ENCODE results near the gene OBSCN. TPM values are rescaled to one million over a fixed set of nuclear protein-coding genes. Genes with fewer than 3 reads are reported as not detected.

OBSCN gene
- total and polyA plus RNA-seq, 2 donors (not counting 1 experiment from before 2014, with no cell fraction given) = 10.0 to 63.9 TPM

DNA sequence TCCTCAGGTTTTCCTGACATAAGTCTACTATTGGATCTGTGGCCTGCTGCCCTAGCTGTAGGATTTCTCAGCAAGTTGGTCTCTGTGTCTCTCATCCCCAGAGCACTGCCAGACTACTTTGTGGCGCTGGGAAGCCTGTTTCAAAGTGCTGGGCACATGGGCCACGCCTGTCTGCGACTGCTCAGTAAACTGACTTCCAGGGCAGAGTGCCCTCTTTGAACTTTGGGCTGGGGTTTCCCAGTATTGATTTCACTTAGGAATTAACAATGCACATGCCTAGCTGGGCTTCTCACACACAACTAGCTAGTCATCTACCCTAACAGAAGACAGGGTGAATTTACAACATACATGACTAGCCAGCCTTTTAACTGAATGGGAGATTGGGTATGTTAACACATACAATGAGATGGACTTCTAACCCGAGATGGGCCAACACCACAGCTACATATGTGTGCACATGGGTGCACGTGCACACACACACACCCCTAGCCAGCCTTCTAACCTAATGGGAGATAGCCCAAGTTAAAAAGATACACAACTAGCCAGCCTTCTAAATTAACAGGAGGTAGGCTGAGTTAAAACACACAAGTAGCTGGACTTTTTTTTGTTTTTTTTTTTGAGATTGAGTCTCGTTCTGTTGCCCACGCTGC lies 215.7 kb downstream of the OBSCN start:
- POLR2A ChIA-PET = interaction anchor here (0.8 kb wide), 1 partner anchor 1103 kb away, joined by 6 read pairs; no protein-coding TSS in a partner anchor
- 93% methylated on average over 6 of the region's 7 CpGs for WGBS (ENCODE audit: insufficient coverage)
- peaks cover 0 to 14% (median 0%) of the 10 kb centered on the region in 3 donors for H3K9me3 ChIP-seq (ENCODE audit: control extremely low read depth in 1 of 3, control insufficient read depth in 2 of 3, insufficient read depth in 1 of 3, low read length in 2 of 3)
- H3K4me3 ChIP-seq (ENCODE audit: control extremely low read depth in 1 of 5, extremely low read depth in 1 of 5, insufficient read depth in 1 of 5, low read depth in 2 of 5, low read length in 4 of 5) = no peak overlapping the region
- H3K27me3 ChIP-seq (replicated peaks in 1 of 4; ENCODE audit: control extremely low read depth in 1 of 4, control insufficient read depth in 3 of 4, insufficient read depth in 4 of 4, low read length in 3 of 4) = peaks cover 0 to 20% (median 4%) of the 10 kb centered on the region in 4 experiments
- ATAC-seq (ENCODE audit: low read depth) = no peak
- no peaks in the 10 kb centered on the region for H4K20me1 ChIP-seq (ENCODE audit: control insufficient read depth, insufficient read depth, low read length, poor library complexity, severe bottlenecking)
- no peaks in the 10 kb centered on the region for H3K4me1 ChIP-seq (ENCODE audit: control insufficient read depth in 2 of 2, insufficient read depth in 2 of 2, low read length in 2 of 2)
- no peak overlapping the region for H2AFZ ChIP-seq (ENCODE audit: insufficient read depth, low read depth, low read length, poor library complexity, severe bottlenecking)
- Mint-ChIP-seq H3K4me1 (no peaks in the 10 kb centered on the region), H3K9me3 (ENCODE audit: insufficient read depth) (no peaks in the 10 kb centered on the region), H3K27ac (no peak overlapping the region), H3K4me3 (no peak overlapping the region), H3K27me3 (peaks cover 55% of the 10 kb centered on the region)
- intact Hi-C loops (cut with micrococcal nuclease) = no loop called here
- H3K36me3 ChIP-seq (replicated peaks in 1 of 2; ENCODE audit: control extremely low read depth in 1 of 2, control insufficient read depth in 1 of 2, extremely low read depth in 1 of 2, insufficient read depth in 2 of 2, low read length in 1 of 2) = no peaks in the 10 kb centered on the region
- no peak for TF ChIP-seq EZH2 (IDR thresholded peaks at IDR 0.05; ENCODE audit: borderline replicate concordance, insufficient read depth, low read depth, low read length, poor library complexity, severe bottlenecking)
- TF ChIP-seq, protein P1, sequence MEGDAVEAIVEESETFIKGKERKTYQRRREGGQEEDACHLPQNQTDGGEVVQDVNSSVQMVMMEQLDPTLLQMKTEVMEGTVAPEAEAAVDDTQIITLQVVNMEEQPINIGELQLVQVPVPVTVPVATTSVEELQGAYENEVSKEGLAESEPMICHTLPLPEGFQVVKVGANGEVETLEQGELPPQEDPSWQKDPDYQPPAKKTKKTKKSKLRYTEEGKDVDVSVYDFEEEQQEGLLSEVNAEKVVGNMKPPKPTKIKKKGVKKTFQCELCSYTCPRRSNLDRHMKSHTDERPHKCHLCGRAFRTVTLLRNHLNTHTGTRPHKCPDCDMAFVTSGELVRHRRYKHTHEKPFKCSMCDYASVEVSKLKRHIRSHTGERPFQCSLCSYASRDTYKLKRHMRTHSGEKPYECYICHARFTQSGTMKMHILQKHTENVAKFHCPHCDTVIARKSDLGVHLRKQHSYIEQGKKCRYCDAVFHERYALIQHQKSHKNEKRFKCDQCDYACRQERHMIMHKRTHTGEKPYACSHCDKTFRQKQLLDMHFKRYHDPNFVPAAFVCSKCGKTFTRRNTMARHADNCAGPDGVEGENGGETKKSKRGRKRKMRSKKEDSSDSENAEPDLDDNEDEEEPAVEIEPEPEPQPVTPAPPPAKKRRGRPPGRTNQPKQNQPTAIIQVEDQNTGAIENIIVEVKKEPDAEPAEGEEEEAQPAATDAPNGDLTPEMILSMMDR (IDR thresholded peaks at IDR 0.05) = no peak
- no peaks in the 10 kb centered on the region for H3K79me2 ChIP-seq (ENCODE audit: control insufficient read depth, insufficient read depth, low read length)
- no peak for DNase-seq
- H3K9ac ChIP-seq (ENCODE audit: low read length) = no peak overlapping the region
- H3K4me2 ChIP-seq (replicated peaks; ENCODE audit: low read depth, low read length, poor library complexity, severe bottlenecking) = no peak overlapping the region
- CTCF ChIA-PET = no interaction called here
- H3K27ac ChIP-seq (ENCODE audit: low read length in 2 of 2) = no peak overlapping the region
